H1 (cell line): Measurements from ENCODE around the gene EPHA8. TPM values are rescaled to one million over a fixed set of nuclear protein-coding genes. Genes with fewer than 3 reads are reported as not detected.

ENCODE experiments used
- CTCF ChIA-PET: fragments of 300-600 bp; sonication (Branson Sonifier 250); formaldehyde crosslinking; loops from one replicate; lab custom pipeline; 2021; ENCODE audit not compliant: partially characterized antibody; lab: Charles Lee
- POLR2A ChIA-PET: fragments of 300-600 bp; sonication (Branson Sonifier 250); formaldehyde crosslinking; loops from one replicate; lab custom pipeline; 2021; ENCODE audit warnings: inconsistent platforms; ENCODE audit not compliant: partially characterized antibody; lab: Charles Lee
- DNase-seq, 2 experiments: peaks; one replicate each; pipeline versions ENCODE4 v3.0.0 to v3.0.0-alpha.2; 2010 to 2022; ENCODE audit warnings: low spot score in 2 of 2, low read depth in 1 of 2, mixed read lengths in 1 of 2
- FAIRE-seq: peaks from 2 replicates; lab custom pipeline; 2011; peaks lifted over from hg19 to GRCh38; lab: Jason Lieb, UNC
- H2AFZ ChIP-seq: 2 replicates; pipeline ENCODE4 v1.8.1; 2012; ENCODE audit warnings: low read length, inconsistent platforms
- H2AK5ac ChIP-seq: 2 replicates; pipeline ENCODE4 v1.6.1; 2013; ENCODE audit warnings: low read depth, low read length
- H2BK120ac ChIP-seq: replicated peaks from 2 replicates; pipeline ENCODE3; 2013; ENCODE audit warnings: low read depth, low read length, inconsistent platforms
- H2BK12ac ChIP-seq: 2 replicates; pipeline ENCODE4 v1.6.1; 2013; ENCODE audit warnings: low read depth, low read length
- H2BK15ac ChIP-seq: 2 replicates; pipeline ENCODE4 v1.6.1; 2013; ENCODE audit warnings: low read length
- H2BK20ac ChIP-seq: 2 replicates; pipeline ENCODE4 v1.6.1; 2013; ENCODE audit warnings: low read length
- H2BK5ac ChIP-seq: 2 replicates; pipeline ENCODE4 v1.6.1; 2013; ENCODE audit warnings: low read depth, low read length
- H3K14ac ChIP-seq: 2 replicates; pipeline ENCODE4 v1.6.1; 2013; ENCODE audit warnings: inconsistent platforms; ENCODE audit not compliant: insufficient read length
- H3K18ac ChIP-seq: 2 replicates; pipeline ENCODE4 v1.6.1; 2013; ENCODE audit warnings: low read length; ENCODE audit errors: extremely low read depth
- H3K23ac ChIP-seq: 2 replicates; pipeline ENCODE4 v1.6.1; 2013; ENCODE audit warnings: inconsistent platforms; ENCODE audit not compliant: insufficient read length
- H3K23me2 ChIP-seq: 2 replicates; pipeline ENCODE4 v1.6.1; 2013; ENCODE audit warnings: low read depth, low read length
- H3K27ac ChIP-seq: 2 replicates; pipeline ENCODE4 v1.6.1; 2011; ENCODE audit warnings: low read depth, low read length, inconsistent platforms
- H3K27me3 ChIP-seq, 4 experiments: replicated peaks in 1 of 4; 1 replicate in 1 of 4; 2 replicates in 3 of 4; pipeline versions ENCODE4 v1.6.1 to v1.8.1; 2011 to 2013; ENCODE audit warnings: low read length in 3 of 4, mild to moderate bottlenecking in 3 of 4, inconsistent platforms in 2 of 4, mixed read lengths in 2 of 4, moderate library complexity in 1 of 4; ENCODE audit not compliant: control insufficient read depth in 3 of 4, insufficient read depth in 3 of 4; ENCODE audit errors: extremely low read depth in 1 of 4
- H3K36me3 ChIP-seq, 4 experiments: 2 replicates each; pipeline versions ENCODE4 v1.6.1 to v1.8.1; 2011 to 2013; ENCODE audit warnings: mild to moderate bottlenecking in 4 of 4, low read length in 3 of 4, moderate library complexity in 2 of 4, control low read depth in 1 of 4, inconsistent platforms in 1 of 4; ENCODE audit not compliant: insufficient read depth in 4 of 4, control insufficient read depth in 2 of 4
- H3K4ac ChIP-seq: replicated peaks from 2 replicates; pipeline ENCODE3; 2013; ENCODE audit warnings: low read length, low read depth, mixed read lengths, inconsistent platforms; ENCODE audit not compliant: insufficient read length
- H3K4me1 ChIP-seq, 4 experiments: replicated peaks in 1 of 4; 1 replicate in 1 of 4; 2 replicates in 3 of 4; pipeline versions ENCODE4 v1.6.1 to v1.8.1; 2011 to 2013; ENCODE audit warnings: low read length in 3 of 4, inconsistent platforms in 2 of 4, mixed read lengths in 1 of 4; ENCODE audit not compliant: insufficient read depth in 4 of 4, control insufficient read depth in 3 of 4
- H3K4me2 ChIP-seq, 2 experiments: 2 replicates each; pipeline versions ENCODE4 v1.6.1 to v1.8.1; 2011 to 2013; ENCODE audit warnings: low read depth in 2 of 2, low read length in 2 of 2, control low read depth in 1 of 2, inconsistent platforms in 1 of 2, mild to moderate bottlenecking in 1 of 2; ENCODE audit not compliant: insufficient read depth in 1 of 2
- H3K4me3 ChIP-seq, 4 experiments: fragments of 200-600, 300-600 bp in 1 of 4; sonication (generic), shearing (Covaris generic), sonication (Bioruptor Twin) in 1 of 4; 2 replicates each; pipeline versions ENCODE4 v1.5.1 to v1.8.1; 2011 to 2016; ENCODE audit warnings: low read length in 4 of 4, low read depth in 3 of 4, control low read depth in 2 of 4, inconsistent platforms in 2 of 4, mild to moderate bottlenecking in 2 of 4, mixed read lengths in 1 of 4, moderate library complexity in 1 of 4; ENCODE audit not compliant: insufficient read depth in 2 of 4; ENCODE audit errors: extremely low read depth in 1 of 4
- H3K56ac ChIP-seq: replicated peaks from 2 replicates; pipeline ENCODE3; 2013; ENCODE audit warnings: low read depth, mild to moderate bottlenecking, mixed read lengths, low read length, inconsistent platforms; ENCODE audit not compliant: insufficient read length
- H3K79me1 ChIP-seq: 2 replicates; pipeline ENCODE4 v1.6.1; 2013; ENCODE audit warnings: low read depth, low read length, control low read depth
- H3K79me2 ChIP-seq, 2 experiments: 2 replicates each; pipeline versions ENCODE4 v1.6.1 to v1.8.1; 2012 to 2013; ENCODE audit warnings: low read length in 2 of 2, mild to moderate bottlenecking in 2 of 2, inconsistent platforms in 1 of 2; ENCODE audit not compliant: insufficient read depth in 2 of 2, control insufficient read depth in 1 of 2
- H3K9ac ChIP-seq, 4 experiments: replicated peaks in 1 of 4; 1 replicate in 1 of 4; 2 replicates in 3 of 4; pipeline versions ENCODE4 v1.6.1 to v1.8.1; 2011 to 2013; ENCODE audit warnings: low read depth in 3 of 4, low read length in 3 of 4, control low read depth in 2 of 4, mild to moderate bottlenecking in 2 of 4, moderate library complexity in 2 of 4, inconsistent platforms in 1 of 4; ENCODE audit errors: extremely low read depth in 1 of 4
- H3K9me3 ChIP-seq, 2 experiments: 2 replicates each; pipeline versions ENCODE4 v1.6.1 to v1.8.1; 2012 to 2013; ENCODE audit warnings: mild to moderate bottlenecking in 2 of 2, moderate library complexity in 2 of 2, control low read depth in 1 of 2, inconsistent platforms in 1 of 2, low read depth in 1 of 2, low read length in 1 of 2, mixed read lengths in 1 of 2; ENCODE audit not compliant: insufficient read depth in 2 of 2
- H4K20me1 ChIP-seq, 2 experiments: replicated peaks in 1 of 2; 2 replicates each; pipeline versions ENCODE3 to v1.8.1; 2011 to 2013; ENCODE audit warnings: inconsistent platforms in 2 of 2, low read length in 2 of 2, mild to moderate bottlenecking in 1 of 2; ENCODE audit not compliant: insufficient read depth in 2 of 2, control insufficient read depth in 1 of 2
- H4K5ac ChIP-seq: 2 replicates; pipeline ENCODE4 v1.6.1; 2013; ENCODE audit warnings: low read length, low read depth, mixed read lengths, inconsistent platforms; ENCODE audit not compliant: insufficient read length
- H4K8ac ChIP-seq: 2 replicates; pipeline ENCODE4 v1.8.0; 2013; ENCODE audit warnings: mild to moderate bottlenecking, moderate library complexity, low read length, inconsistent platforms; ENCODE audit not compliant: insufficient read depth; ENCODE audit errors: extremely low read depth
- H4K91ac ChIP-seq: replicated peaks from 2 replicates; pipeline ENCODE3; 2013; ENCODE audit warnings: low read length, mixed read lengths, inconsistent platforms; ENCODE audit not compliant: insufficient read length
- GTF2F1 ChIP-seq: IDR thresholded peaks from 2 replicates; pipeline ENCODE4 v1.6.1; 2012; ENCODE audit warnings: low read depth, low read length, improper control_type of control experiment, borderline replicate concordance
- WGBS, 2 experiments: shearing (Covaris generic) in 1 of 2; methylation state at CpG; one replicate each; pipeline versions ENCODE4 v1.1.6 to v1.1.7; 2013 to 2015; ENCODE audit warnings: low lambda C conversion rate in 2 of 2, mixed read lengths in 2 of 2, inconsistent platforms in 1 of 2, low coverage in 1 of 2, missing lambda C conversion rate in 1 of 2; ENCODE audit not compliant: insufficient replicate concordance in 2 of 2, insufficient coverage in 1 of 2, insufficient read length in 1 of 2; ENCODE audit errors: extremely low coverage in 1 of 2, missing lambda C conversion rate in 1 of 2; 5-methylcytosine and 5-hydroxymethylcytosine counted together
- polyA plus RNA-seq, 7 experiments: library from polyadenylated mRNA; depleted of rRNA in 3 of 7; stranded (reverse) in 5 of 7; unstranded in 2 of 7; fragments of >200 nt in 5 of 7; fragments of 200-250 nt in 2 of 7; gene quantifications; 1 replicate in 5 of 7; 2 replicates in 1 of 7; 4 replicates in 1 of 7; pipeline versions ENCODE4 v1.2.1 to v1.2.3, GENCODE V29; 2011 to 2013; ENCODE audit warnings: missing spikeins in 2 of 7, mixed read lengths in 2 of 7
- total RNA-seq: library from RNA; stranded (reverse); fragmentation: NEBNext Ultra II Directional; extraction: Animal tissue kit (Norgen Biotek cat#: 25700); gene quantifications from 2 replicates; pipeline ENCODE4 v1.2.1, GENCODE V29; 2021
- TF ChIP-seq, protein P1 (sequence below), 3 experiments: IDR thresholded peaks; 1 replicate in 2 of 3; 2 replicates in 1 of 3; pipeline versions ENCODE4 v1.5.1 to v1.6.1; 2011; ENCODE audit warnings: low read length in 3 of 3, mild to moderate bottlenecking in 3 of 3, inconsistent platforms in 2 of 3, low read depth in 1 of 3, moderate library complexity in 1 of 3; ENCODE audit not compliant: insufficient read depth in 1 of 3; ENCODE audit errors: control extremely low read depth in 1 of 3

EPHA8 gene
- total and polyA plus RNA-seq, 2 of the 8 experiments (the other 6 are each of a cell fraction or from before 2014, with no cell fraction given): 4.0 to 8.4 TPM

DNA sequence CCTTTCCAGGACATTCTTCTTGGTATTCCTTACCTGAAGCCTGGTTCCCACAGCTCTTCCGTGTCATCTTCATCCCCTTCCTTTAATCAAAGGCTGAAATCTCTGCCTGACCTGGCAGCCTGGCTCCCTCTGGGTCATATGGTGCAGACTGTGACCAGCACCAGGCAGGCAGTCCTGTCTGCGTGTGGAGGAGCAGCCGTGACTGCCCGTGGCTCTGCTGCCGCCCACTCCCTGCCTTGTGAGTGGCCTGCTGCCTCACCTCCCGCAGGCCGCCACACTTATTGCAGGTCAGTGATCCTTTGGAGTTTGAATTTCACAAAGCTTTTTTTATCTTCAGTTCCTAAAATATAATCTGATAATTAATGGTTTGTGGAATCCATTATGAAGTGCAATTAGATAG is 36.2 kb upstream of the EPHA8 start:
- POLR2A ChIA-PET: interaction anchor here (1.1 to 1.5 kb wide), 2 partner anchors 109 to 115 kb away, joined by 4 read pairs; partner anchors contain the start of gene C1QA
- no peak overlapping the region for H3K4me2 ChIP-seq
- no peak for FAIRE-seq

More for the DNA sequence above, 36.2 kb upstream of the EPHA8 start:
- H4K8ac ChIP-seq: no peak overlapping the region
- peaks cover 0 to 21% (median 9%) of the 10 kb centered on the region in 4 experiments; a peak in 6 of 8 replicates for H3K36me3 ChIP-seq
- H3K14ac ChIP-seq: no peak overlapping the region
- no peak overlapping the region for H3K27ac ChIP-seq
- H3K23me2 ChIP-seq: 0 out of 2 replicates have a peak, but pooled peaks cover 2% of the 10 kb centered on the region
- H3K4me3 ChIP-seq: no peak overlapping the region
- WGBS, 2 experiments: 86% methylated on average over 7 of the region's 7 CpGs; no CpG with 5 or more reads in 1 of the 2 experiments
- no peak overlapping the region for H3K18ac ChIP-seq
- no peak overlapping the region for H4K91ac ChIP-seq
- no peak overlapping the region for H3K23ac ChIP-seq
- H3K79me2 ChIP-seq: no peaks in the 10 kb centered on the region
- H2BK12ac ChIP-seq: no peak overlapping the region
- no peak overlapping the region for H2BK15ac ChIP-seq
- CTCF ChIA-PET: interaction anchor here (0.6 to 5.2 kb wide), 34 partner anchors 11 to 700 kb away, joined by 3 to 70 read pairs (median 4); partner anchors contain the start of gene C1QC
- no peak overlapping the region for H3K4ac ChIP-seq
- H2AFZ ChIP-seq: no peak overlapping the region
- H2BK120ac ChIP-seq: no peak overlapping the region
- no peak overlapping the region for H4K5ac ChIP-seq
- no peak overlapping the region for H2BK20ac ChIP-seq
- H2BK5ac ChIP-seq: no peak overlapping the region
- H2AK5ac ChIP-seq: no peak overlapping the region
- no peak overlapping the region for H3K56ac ChIP-seq
- TF ChIP-seq, protein P1, sequence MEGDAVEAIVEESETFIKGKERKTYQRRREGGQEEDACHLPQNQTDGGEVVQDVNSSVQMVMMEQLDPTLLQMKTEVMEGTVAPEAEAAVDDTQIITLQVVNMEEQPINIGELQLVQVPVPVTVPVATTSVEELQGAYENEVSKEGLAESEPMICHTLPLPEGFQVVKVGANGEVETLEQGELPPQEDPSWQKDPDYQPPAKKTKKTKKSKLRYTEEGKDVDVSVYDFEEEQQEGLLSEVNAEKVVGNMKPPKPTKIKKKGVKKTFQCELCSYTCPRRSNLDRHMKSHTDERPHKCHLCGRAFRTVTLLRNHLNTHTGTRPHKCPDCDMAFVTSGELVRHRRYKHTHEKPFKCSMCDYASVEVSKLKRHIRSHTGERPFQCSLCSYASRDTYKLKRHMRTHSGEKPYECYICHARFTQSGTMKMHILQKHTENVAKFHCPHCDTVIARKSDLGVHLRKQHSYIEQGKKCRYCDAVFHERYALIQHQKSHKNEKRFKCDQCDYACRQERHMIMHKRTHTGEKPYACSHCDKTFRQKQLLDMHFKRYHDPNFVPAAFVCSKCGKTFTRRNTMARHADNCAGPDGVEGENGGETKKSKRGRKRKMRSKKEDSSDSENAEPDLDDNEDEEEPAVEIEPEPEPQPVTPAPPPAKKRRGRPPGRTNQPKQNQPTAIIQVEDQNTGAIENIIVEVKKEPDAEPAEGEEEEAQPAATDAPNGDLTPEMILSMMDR (IDR thresholded peaks at IDR 0.05; ENCODE audit: control extremely low read depth in 1 of 3, insufficient read depth in 1 of 3, low read depth in 1 of 3, low read length in 3 of 3): peak in 1 of 3 experiments; percentile 19; a peak in 1 of 4 replicates
- TF ChIP-seq GTF2F1: no peak
- H3K79me1 ChIP-seq: no peaks in the 10 kb centered on the region
- peaks cover 0 to 2% of the 10 kb centered on the region in 2 experiments for H4K20me1 ChIP-seq
- H3K9me3 ChIP-seq: no peaks in the 10 kb centered on the region
- H3K4me1 ChIP-seq: no peaks in the 10 kb centered on the region
- no peak overlapping the region for H3K9ac ChIP-seq
- H3K27me3 ChIP-seq: no peaks in the 10 kb centered on the region
- no peak for DNase-seq
